Activated CD8-positive, alpha-beta memory T cell treated with anti-CD3 and anti-CD28 coated beads, Interleukin-2, amount 10 ng/mL, durations not matched to agents 7 days and 5 days (primary cell): ENCODE measurements around the gene COL6A2. TPM values are rescaled to one million over a fixed set of nuclear protein-coding genes. Genes with fewer than 3 reads are reported as not detected.
"Not testable (repeated sequence)": the region's sequence is repeated elsewhere in the genome, so short reads cannot be mapped to it uniquely, and the experiment has no call there.

ENCODE experiments used
- ATAC-seq: fragments of 150-1000 bp; cut with Tn5 transposase; one replicate; pipeline ENCODE4 v1.10.0; 2021; ENCODE audit warnings: moderate library complexity
- CTCF ChIA-PET: fragments of 350-600 bp; sonication (Branson Sonifier 250); formaldehyde crosslinking; loops from one replicate; lab custom pipeline; 2021; ENCODE audit warnings: antibody characterized with exemption; lab: Charles Lee
- DNase-seq: peaks from one replicate; pipeline ENCODE4 v3.0.0-alpha.2; 2020
- H3K27ac Mint-ChIP-seq: one replicate; pipeline ENCODE4 v1.8.0; 2021; ENCODE audit warnings: mild to moderate bottlenecking, mixed read lengths
- H3K27me3 Mint-ChIP-seq: one replicate; pipeline ENCODE4 v1.8.0; 2021; ENCODE audit warnings: mixed read lengths
- H3K36me3 Mint-ChIP-seq: one replicate; pipeline ENCODE4 v1.8.0; 2021; ENCODE audit warnings: mild to moderate bottlenecking, mixed read lengths
- H3K4me1 Mint-ChIP-seq: one replicate; pipeline ENCODE4 v1.8.0; 2021; ENCODE audit warnings: mixed read lengths
- H3K4me3 Mint-ChIP-seq: one replicate; pipeline ENCODE4 v1.8.0; 2021; ENCODE audit warnings: mild to moderate bottlenecking, moderate library complexity, mixed read lengths
- H3K9me3 Mint-ChIP-seq: one replicate; pipeline ENCODE4 v1.8.0; 2022; ENCODE audit warnings: low read depth, mixed read lengths
- total RNA-seq, 2 experiments: library from RNA; stranded (reverse); gene quantifications; one replicate each; pipeline ENCODE4 v1.2.3, GENCODE V29; 2021

Gene COL6A2
- total RNA-seq, 2 experiments from 2014 or later = 5.0 to 17.9 TPM

DNA sequence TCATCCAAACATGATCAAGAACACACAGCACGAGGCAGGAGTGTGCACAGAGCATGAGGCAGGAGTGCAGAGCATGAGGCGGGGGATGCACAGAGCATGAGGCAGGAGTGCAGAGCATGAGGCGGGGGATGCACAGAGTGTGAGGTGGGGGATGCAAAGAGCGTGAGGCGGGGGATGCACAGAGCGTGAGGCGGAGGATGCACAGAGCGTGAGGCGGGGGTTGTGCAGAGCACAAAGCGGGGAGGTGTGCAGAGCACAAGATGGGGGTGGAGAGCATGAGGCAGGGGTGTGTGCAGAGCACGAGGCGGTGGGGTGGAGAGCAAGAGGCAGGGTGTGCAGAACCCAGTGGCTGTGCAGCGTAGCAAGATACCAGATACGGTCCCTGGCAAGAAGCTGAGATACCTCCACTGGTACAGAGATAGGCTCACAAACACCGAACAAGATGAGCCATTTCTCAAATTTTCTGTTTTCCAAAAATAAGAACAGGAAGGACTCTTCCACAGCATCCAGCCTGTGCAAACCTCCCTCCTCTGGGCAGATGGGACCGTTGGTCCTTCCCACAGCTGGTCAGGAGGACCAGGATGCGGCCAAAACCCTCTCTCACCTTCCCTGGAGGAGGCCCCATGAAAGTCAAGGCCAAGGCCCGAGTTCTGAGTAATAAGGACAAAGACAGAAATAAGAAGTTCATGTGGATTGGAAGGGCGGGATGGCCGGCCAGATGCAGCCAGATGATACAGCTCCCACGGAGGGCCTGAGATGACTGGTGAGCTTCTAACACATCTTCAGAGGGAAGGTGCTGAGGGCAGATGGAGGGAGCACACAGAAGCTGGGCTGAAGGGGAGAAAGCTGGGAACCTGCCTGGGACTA lies 74.3 kb downstream of the COL6A2 start:
- CTCF ChIA-PET = no interaction called here
- H3K9me3 Mint-ChIP-seq = peaks cover 5% of the 10 kb centered on the region
- H3K27ac Mint-ChIP-seq = no peak overlapping the region
- H3K4me1 Mint-ChIP-seq = peaks cover 4% of the 10 kb centered on the region
- peaks cover 27% of the 10 kb centered on the region for H3K27me3 Mint-ChIP-seq
- ATAC-seq (no peak), DNase-seq (peak; percentile 19)
- no peak overlapping the region for H3K4me3 Mint-ChIP-seq
- H3K36me3 Mint-ChIP-seq = peaks cover 8% of the 10 kb centered on the region

- peak; percentile 21 for DNase-seq
- no peak for ATAC-seq
- CTCF ChIA-PET = no interaction called here
- Mint-ChIP-seq H3K27me3 (peaks cover 27% of the 10 kb centered on the region), H3K4me3 (no peak overlapping the region), H3K27ac (no peak overlapping the region), H3K9me3 (peaks cover 5% of the 10 kb centered on the region), H3K36me3 (peaks cover 8% of the 10 kb centered on the region), H3K4me1 (peaks cover 4% of the 10 kb centered on the region)
These were observed 75.1 kb downstream of the COL6A2 start for GRCh38 chr21:46172863-46173528.

DNA sequence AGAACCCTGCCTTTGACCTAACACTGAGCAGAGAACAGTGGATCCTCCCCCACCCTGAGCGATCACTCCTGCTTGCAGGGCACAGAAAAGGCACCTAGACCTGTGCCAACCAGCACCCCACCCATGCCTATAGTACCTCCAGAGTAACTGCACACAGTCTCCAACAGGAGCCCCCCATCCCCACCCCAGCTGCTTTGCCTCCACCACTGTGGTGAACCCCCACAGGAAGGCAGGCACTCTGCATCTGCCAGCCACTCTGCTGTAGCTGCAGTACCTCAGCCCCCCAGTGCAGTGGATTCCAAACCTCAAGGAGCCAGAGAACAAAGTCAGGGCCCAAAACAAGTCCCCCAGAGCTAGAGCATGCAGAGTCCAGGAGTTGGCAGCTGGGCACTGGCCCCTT lies 75.7 kb downstream of the COL6A2 start:
- Mint-ChIP-seq H3K27ac (no peak overlapping the region), H3K36me3 (peaks cover 8% of the 10 kb centered on the region), H3K9me3 (peaks cover 5% of the 10 kb centered on the region), H3K4me1 (peaks cover 4% of the 10 kb centered on the region), H3K27me3 (peaks cover 27% of the 10 kb centered on the region), H3K4me3 (no peak overlapping the region)
- DNase-seq = peak; percentile 19
- CTCF ChIA-PET = no interaction called here
- no peak for ATAC-seq

- ATAC-seq, H3K27ac Mint-ChIP-seq, H3K4me3 Mint-ChIP-seq, H3K36me3 Mint-ChIP-seq, DNase-seq, H3K9me3 Mint-ChIP-seq, H3K4me1 Mint-ChIP-seq: not testable (repeated sequence)
- H3K27me3 Mint-ChIP-seq = peaks cover 27% of the 10 kb centered on the region
- CTCF ChIA-PET = interaction anchor here (1.0 kb wide), 1 partner anchor 34 kb away, joined by 3 read pairs; no protein-coding TSS in a partner anchor
These were observed 78.7 kb downstream of the COL6A2 start for GRCh38 chr21:46176443-46177129.

DNA sequence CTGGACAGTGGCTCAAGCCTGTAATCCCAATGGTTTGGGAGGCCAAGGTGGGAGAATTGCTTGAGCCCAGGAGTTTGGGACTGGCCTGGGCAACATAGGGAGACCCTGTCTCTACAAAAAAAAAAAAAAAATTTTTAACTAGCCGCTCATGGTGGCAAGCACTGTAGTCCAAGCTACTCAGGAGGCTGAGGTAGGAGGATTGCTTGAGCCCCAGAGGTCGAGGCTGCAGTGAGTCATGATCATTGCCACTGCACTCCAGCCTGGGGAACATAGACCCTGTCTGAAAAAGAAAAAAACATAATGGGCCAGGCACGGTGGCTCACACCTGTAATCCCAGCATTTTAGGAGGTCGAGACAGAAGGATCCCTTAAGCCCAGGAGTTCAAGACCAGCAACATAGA lies 81.0 kb downstream of the COL6A2 start:
- H3K4me3 Mint-ChIP-seq = no peak overlapping the region

More for the DNA sequence above, 81.0 kb downstream of the COL6A2 start:
- H3K4me1 Mint-ChIP-seq = no peaks in the 10 kb centered on the region
- peaks cover 27% of the 10 kb centered on the region for H3K27me3 Mint-ChIP-seq
- H3K27ac Mint-ChIP-seq = no peak overlapping the region
- peaks cover 8% of the 10 kb centered on the region for H3K36me3 Mint-ChIP-seq
- peak; percentile 27 for DNase-seq
- H3K9me3 Mint-ChIP-seq = peaks cover 5% of the 10 kb centered on the region
- CTCF ChIA-PET = no interaction called here
- ATAC-seq = no peak

Other genes with a start within 250 kb of the COL6A2 start
- 1 to 10 TPM in 1 of 2 experiments, under 1 TPM in 1; 0.12 to 5.4 TPM for gene COL6A1, start 116.3 kb upstream of the COL6A2 start, total RNA-seq
- not detected for gene FTCD, start 57.5 kb downstream of the COL6A2 start, total RNA-seq
- 1 to 10 TPM; 4.2 to 4.8 TPM for gene SPATC1L, start 86.3 kb downstream of the COL6A2 start, total RNA-seq
- 10 to 100 TPM; 44.9 to 49.5 TPM for gene LSS, start 130.7 kb downstream of the COL6A2 start, total RNA-seq
- 100 to 1,000 TPM; 134 to 139 TPM for gene MCM3AP, start 187.5 kb downstream of the COL6A2 start, total RNA-seq
- gene YBEY, start 188.2 kb downstream of the COL6A2 start, total RNA-seq = 1 to 10 TPM; 6.9 to 9.1 TPM
- 10 to 100 TPM; 48.4 to 82.1 TPM for gene C21orf58, start 225.8 kb downstream of the COL6A2 start, total RNA-seq
- gene PCNT, start 226.0 kb downstream of the COL6A2 start, total RNA-seq = 100 to 1,000 TPM in 1 of 2 experiments, 10 to 100 TPM in 1; 89.7 to 104 TPM